HG02642 (cell line): ENCODE measurements around the gene SULF2.
"Not testable (repeated sequence)": the region's sequence is repeated elsewhere in the genome, so short reads cannot be mapped to it uniquely, and the experiment has no call there.

Experiments used
- ATAC-seq: cut with Tn5 transposase; IDR thresholded peaks from one replicate; pipeline ENCODE4 v1.9.1; 2021; ENCODE audit warnings: mild to moderate bottlenecking; ENCODE audit not compliant: unreplicated experiment, poor library complexity

SULF2 gene

DNA sequence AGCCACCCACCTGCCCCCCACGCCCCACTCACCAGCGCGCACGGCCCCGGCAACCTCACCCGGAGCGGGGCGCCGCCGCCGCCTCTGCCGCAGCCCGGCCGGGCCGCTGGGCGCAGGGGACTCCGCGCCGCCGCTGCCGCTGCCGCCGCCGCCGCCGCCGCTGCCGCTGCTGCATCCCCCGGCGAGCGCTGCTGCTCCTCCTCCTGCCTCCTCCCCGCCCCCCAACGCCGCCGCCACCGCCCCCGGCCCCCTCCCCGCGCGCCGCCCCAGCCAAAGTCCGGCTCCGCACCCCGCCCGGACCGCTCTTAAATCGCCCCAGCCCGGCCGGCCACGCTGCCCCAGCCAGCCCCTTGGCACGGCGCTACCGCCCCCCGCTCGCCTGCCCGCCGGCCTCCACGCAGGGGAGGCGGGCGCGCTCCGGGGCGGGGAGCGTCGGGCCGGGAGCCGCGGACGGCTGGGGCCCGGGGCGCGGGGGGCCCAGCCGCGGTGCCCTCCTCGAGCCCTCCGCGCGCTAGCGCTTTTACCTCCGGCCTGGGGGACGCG is at the start of gene SULF2:
Gene SULF2, minus strand, starts transcription at position 171 of the 543 bp plus-strand sequence. CDS start 28,118 bp downstream, outside the sequence.
- no peak for ATAC-seq

DNA sequence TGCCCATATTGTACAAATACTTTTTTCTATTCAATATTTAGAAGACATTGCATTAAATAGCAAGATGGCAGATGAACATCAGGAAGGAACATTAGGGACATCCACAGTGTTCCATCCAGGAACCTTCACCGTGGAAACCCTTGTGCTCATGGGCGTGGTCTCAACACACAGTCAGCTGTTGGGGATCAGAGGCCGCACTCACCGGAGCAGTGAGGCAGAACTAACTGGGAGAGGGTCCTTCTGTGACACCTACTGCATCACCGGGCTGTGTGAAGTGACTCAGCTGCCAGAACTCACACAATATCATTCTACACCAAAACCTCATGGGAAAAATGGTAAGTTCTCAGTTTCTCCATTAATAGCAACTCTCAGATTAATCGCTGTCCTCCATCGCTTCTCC is 46.4 kb upstream of the SULF2 start:
- ATAC-seq, result not testable (repeated sequence)

GRCh38 chr20:47826716-47827115 is 41.4 kb upstream of the SULF2 start:
- not testable (repeated sequence) for ATAC-seq

GRCh38 chr20:47826006-47826405 is 40.7 kb upstream of the SULF2 start:
- ATAC-seq, result not testable (repeated sequence)

GRCh38 chr20:47825011-47825762 is 39.9 kb upstream of the SULF2 start:
- no peak for ATAC-seq

GRCh38 chr20:47823941-47824340 is 38.7 kb upstream of the SULF2 start:
- ATAC-seq, result not testable (repeated sequence)

GRCh38 chr20:47821481-47822100 is 36.3 kb upstream of the SULF2 start:
- ATAC-seq, result no peak

DNA sequence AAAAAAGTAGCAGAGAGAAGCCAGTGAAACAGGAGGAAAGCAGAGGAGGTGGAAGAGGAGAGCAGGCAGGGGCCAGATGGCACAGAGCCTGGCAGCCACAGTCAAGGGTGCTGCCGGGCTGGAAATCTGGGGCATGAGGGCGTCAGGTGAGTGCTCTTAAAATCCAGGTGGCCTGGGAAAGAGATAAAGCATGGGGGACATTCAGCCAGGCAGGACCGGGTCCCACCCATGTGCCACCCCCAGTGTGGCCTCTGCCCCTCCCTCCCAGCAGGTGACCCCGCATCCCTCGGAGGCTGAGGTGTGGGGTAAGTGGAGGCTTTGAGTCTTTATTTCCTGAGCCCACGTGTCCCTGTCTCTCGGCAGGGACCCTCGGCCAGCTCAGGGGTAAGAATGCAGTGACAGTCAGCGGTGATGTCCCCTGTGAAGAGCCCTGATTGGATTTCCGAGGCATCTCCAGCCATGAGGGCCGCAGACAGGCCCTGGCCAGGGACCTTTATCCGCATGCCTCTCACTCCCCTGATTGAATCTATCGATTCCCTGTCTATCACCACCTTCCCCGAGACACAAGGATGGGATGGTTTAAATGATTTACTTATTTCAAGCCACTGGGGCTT is 33.8 kb upstream of the SULF2 start:
- no peak for ATAC-seq

GRCh38 chr20:47818466-47818865 is 33.2 kb upstream of the SULF2 start:
- no peak for ATAC-seq

DNA sequence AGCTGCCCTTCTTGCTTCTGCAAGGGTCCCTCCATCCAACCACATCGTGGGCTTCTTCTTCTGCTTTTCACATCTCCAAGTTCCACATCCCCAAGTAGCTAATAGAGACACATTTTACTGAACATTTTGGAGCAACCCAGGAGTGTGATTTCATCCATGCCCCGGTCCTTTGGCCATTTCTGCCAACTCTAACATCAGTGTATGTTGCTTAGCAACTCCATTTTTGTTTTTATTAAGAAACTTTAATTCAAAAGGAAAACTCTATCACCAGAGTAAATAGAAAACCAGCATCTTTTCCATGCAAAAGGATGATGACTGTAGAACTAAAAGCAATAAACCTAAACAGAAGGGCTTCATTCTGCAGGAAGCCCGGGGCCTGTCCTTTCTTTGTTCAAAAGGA is 32.7 kb upstream of the SULF2 start:
- ATAC-seq, result no peak

GRCh38 chr20:47817573-47817972 is 32.3 kb upstream of the SULF2 start:
- ATAC-seq, result no peak

DNA sequence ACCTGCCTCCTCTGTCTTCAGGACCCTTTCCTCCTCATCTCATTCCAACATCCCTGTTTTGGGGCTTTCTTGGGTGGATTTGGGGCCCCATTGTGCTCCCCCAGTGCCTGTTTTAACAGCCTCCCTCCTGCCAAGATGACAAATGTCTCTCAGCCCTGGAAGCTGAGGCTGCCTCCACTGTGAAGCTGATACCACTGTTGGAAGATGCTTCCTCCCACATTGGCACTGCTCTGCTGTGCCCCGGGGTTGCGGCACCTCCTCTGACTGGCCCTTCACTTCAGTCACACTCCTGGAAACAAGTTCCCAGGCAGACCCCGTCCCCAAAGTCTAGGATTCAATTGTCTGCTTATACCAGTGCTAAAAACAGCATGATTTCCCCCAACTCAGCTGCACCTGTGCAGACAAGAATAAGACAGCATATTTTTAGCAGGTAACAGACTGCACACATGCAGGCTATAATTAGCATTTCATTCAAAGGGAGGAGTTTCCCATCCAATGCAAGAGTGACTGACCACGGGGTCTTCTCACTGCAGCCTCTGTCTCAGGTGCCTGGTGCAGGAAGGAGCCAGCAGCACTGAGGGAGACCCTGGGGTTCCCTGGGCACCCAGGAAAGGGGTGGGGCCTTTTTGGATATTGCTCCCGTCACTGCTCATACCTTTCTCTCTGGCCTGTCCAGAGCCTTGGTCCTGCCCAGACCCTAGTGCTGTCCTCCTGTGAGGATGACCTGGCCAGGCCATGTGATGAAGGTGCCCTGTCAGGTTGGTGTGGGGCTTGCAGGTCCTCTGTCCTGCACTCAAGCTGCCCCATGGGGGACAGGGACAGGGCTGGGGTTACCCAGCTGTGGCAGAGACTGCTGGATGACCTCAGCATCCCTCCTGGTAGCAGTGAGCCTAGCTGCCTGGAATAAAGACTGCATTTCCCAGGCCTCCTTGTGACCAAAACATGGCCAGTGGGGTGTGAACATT is 31.5 kb upstream of the SULF2 start:
- ATAC-seq, result no peak

- no peak for ATAC-seq
Measured at GRCh38 chr20:47815866-47816265, 30.6 kb upstream of the SULF2 start.

DNA sequence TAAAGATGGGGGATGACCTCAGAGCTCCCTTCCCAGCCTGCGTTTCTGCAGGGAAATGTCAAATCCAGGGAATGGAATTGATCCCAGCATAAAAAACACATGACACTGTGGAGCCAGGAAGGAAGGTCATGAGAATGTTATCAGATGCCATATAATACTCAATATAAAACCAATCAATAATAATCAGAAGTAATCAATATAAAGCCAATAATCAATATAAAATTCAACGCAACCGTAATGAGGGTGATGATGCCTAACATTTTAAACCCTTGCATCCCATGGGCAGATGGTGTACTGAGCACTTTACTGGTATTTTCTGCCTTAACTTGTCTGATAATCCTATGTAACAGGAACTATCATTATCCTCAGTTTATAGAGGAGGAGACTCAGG is 30.1 kb upstream of the SULF2 start:
- no peak for ATAC-seq

DNA sequence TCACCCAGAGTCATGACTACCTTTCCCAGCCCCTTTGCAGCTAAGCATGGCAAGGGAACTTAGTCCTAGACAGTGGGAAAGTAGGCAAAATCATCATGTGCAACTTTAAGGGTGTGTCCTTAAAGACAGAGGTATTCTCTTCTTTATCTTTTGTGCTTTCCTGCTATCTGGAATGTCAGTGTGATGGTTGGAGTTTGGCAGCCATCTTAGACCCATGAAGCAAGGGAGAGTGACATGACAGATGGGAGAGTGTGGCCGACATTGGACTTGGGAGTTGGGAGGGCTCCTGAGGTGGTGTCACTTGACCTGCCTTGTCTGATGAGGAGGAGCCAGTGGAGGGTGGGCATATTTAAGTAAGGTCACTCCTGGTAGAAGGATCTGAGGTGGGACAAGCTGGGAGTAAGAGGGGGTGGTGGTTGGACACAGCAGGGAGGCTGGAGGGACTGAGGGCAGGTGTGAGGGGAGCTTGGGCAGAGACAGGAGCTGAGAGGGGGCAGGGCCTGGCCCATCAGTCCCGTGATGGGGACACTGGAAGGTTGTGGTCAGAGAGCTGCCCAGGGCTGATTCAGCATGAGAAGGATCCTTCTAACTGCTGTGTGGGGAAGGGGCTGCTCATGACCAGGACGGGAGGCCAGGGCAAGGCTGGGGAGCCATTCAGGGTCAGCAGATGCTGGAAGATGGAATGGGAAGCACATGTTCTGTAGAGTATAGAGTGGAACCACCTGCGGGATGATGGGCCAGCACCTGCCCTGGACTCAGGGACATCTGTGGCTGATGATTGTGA is 29.5 kb upstream of the SULF2 start:
- no peak for ATAC-seq

GRCh38 chr20:47810721-47811347 is 25.6 kb upstream of the SULF2 start:
- ATAC-seq, result no peak

DNA sequence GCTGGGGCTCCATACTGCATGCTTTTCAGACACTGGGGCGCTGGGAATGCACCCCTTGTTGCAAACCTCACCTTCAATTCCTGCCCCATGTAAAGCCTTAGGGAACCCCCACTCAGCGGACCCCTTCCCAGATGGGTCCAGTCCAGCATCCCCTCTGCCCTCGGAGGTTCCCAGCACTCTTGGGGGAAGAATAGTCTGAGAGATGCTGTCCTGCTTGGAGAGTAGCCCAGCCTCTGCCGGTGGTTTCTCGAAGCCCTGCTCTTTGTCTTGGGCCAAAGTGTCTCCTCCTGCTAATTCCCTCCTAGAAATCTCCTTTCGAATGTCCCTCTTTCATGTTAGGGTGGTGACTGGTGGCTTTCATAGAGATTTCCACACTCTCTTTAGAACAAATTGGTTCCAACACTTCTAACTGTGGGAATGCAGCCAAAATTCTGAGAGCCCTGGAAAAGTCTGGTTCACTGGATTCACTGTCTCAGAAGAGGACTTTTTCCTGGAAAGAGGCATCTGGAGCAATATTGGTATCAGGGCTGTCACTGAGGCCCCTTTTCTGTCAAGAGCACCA is 24.9 kb upstream of the SULF2 start:
- ATAC-seq, result no peak

GRCh38 chr20:47809161-47809960 is 24.1 kb upstream of the SULF2 start:
- no peak for ATAC-seq
